NOMO-1 treated with DMSO at 0.1 percent for 48 hours (cell line): ENCODE results near the gene AGPAT3.
"Not testable (repeated sequence)": the region's sequence is repeated elsewhere in the genome, so short reads cannot be mapped to it uniquely, and the experiment has no call there.

Source experiments
- DNase-seq: peaks from one replicate; lab custom pipeline; 2025; ENCODE audit not compliant: unreplicated experiment; lab: John Stamatoyannopoulos, UW

AGPAT3 gene

GRCh38 chr21:43834146-43834905 lies 30.7 kb upstream of the AGPAT3 start:
- peak; percentile 33 for DNase-seq

GRCh38 chr21:43835050-43835449 lies 30.0 kb upstream of the AGPAT3 start:
- peak; percentile 12 for DNase-seq

GRCh38 chr21:43835861-43836260 lies 29.2 kb upstream of the AGPAT3 start:
- DNase-seq, result no peak

- no peak for DNase-seq
Measured at GRCh38 chr21:43836616-43837015, 28.4 kb upstream of the AGPAT3 start.

GRCh38 chr21:43840259-43840658 lies 24.8 kb upstream of the AGPAT3 start:
- no peak for DNase-seq

GRCh38 chr21:43842742-43843141 lies 22.3 kb upstream of the AGPAT3 start:
- peak; percentile 90 for DNase-seq

GRCh38 chr21:43844906-43845305 lies 20.1 kb upstream of the AGPAT3 start:
- not testable (repeated sequence) for DNase-seq

- no peak for DNase-seq
Measured at GRCh38 chr21:43845386-43845785, 19.6 kb upstream of the AGPAT3 start.

- no peak for DNase-seq
Measured at GRCh38 chr21:43846430-43846829, 18.6 kb upstream of the AGPAT3 start.

GRCh38 chr21:43847301-43847700 lies 17.7 kb upstream of the AGPAT3 start:
- DNase-seq, result no peak

- no peak for DNase-seq
Measured at GRCh38 chr21:43848771-43849170, 16.3 kb upstream of the AGPAT3 start.

GRCh38 chr21:43849532-43850299 lies 15.3 kb upstream of the AGPAT3 start:
- DNase-seq, result no peak

GRCh38 chr21:43850728-43851295 lies 14.2 kb upstream of the AGPAT3 start:
- DNase-seq, result peak; percentile 11

GRCh38 chr21:43851593-43851992 lies 13.4 kb upstream of the AGPAT3 start:
- DNase-seq, result no peak

GRCh38 chr21:43853851-43854772 lies 10.9 kb upstream of the AGPAT3 start:
- no peak for DNase-seq

GRCh38 chr21:43854773-43855633 lies 10.0 kb upstream of the AGPAT3 start:
- DNase-seq, result peak; percentile 99

- DNase-seq, result no peak
Measured at GRCh38 chr21:43855955-43856354, 9.1 kb upstream of the AGPAT3 start.

- no peak for DNase-seq
Measured at GRCh38 chr21:43858806-43859648, 6.0 kb upstream of the AGPAT3 start.

- no peak for DNase-seq
Measured at GRCh38 chr21:43859747-43860214, 5.2 kb upstream of the AGPAT3 start.
